IPS-11a (cell line): ENCODE data around the gene ZNF646.
"Not testable (repeated sequence)": the region's sequence is repeated elsewhere in the genome, so short reads cannot be mapped to it uniquely, and the experiment has no call there.

Experiments used
- H3K4me3 ChIP-seq: one replicate; pipeline ENCODE4 v1.5.1; 2013; ENCODE audit warnings: low read depth, low read length, control low read depth

Gene ZNF646

DNA sequence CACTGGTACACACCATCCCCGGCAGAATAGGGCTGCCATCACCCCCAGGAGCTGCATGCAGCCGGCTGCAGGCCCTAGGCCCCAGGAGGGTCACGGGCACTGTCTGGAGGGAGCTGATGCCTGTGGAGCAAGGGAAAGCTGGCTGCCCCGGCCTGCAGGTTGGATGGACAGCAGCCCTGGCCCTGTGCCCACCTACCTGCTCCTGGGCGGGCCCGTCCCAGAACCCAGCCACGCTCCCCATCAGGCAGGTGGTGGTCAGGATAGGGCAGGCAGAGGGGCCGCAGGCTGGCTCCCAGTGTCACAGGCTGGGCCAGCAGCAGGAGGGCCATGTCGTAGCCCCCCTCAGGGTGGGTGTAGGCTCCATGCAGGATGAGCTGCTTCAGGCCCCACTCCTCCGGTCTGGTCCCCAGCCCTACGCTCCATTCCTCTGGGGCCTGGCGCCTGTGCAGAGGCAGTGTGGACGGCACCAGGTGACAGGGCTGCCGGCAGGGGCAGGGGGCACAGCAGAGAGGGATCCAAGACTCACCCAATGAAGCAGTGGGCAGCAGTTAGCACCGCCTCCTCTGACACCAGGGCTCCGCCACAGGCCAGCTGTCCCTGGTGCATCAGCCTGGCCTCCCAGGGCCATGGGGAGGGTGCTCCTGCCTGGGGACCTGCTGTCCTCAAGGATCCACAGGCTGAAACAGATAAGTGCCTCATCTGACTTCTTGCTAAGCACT lies 10.5 kb downstream of the ZNF646 start:
- H3K4me3 ChIP-seq = no peak overlapping the region

DNA sequence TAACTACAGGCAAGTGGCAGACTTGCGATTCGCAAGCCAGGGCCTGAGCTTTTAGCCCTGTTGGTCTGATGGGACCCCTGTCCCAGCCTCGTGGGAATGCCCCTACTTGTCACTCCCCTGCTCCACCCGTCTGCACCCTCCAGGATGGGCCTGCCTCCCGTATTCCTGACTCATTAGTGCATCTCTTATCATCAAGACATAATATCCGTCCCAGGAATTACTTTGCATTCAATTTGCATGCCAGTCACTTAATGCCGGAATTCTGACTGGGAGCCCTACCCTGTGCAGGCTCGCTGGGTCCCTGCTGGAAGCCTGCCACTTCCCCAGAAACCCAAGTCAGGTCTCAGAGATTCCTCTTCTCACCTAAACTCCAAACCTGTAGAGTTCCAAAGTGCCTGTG lies 11.2 kb downstream of the ZNF646 start:
- no peak overlapping the region for H3K4me3 ChIP-seq

DNA sequence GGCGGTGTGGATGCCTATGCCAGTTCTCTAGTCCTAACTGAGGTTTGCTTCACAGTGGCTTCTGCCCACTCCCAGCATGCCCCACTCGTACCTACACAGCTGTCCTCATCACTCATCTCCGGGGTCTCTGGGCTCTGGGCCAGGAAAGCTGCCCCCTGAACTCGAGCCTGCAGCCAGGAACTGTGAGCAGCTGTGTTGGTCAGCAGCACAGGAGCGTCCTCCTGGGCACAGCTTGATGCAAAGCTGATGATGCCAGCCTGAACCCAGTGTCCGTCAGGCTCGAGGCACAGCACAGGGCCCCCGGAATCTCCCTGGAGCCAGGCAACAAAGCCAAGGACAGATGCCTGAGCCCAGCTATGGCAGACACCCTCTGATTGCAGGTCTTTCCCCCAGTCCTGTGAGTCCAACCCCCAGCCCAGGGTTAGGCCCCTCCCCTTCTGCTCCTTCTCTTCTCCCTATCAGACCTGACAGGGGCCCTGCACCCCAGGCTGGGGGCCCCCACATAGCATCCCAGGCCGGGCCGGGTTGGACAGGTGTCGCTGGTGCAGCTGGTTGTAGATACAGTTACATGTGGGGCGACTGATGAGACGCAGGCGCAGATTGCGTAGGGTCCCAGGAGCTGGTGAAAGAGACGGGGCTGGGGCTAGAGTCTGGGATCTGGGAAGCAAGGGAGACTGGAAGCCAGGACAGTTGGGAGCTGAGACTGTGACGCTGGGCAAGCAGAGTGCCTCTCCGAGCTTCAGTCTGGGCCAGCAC lies 11.8 kb downstream of the ZNF646 start:
- no peak overlapping the region for H3K4me3 ChIP-seq

DNA sequence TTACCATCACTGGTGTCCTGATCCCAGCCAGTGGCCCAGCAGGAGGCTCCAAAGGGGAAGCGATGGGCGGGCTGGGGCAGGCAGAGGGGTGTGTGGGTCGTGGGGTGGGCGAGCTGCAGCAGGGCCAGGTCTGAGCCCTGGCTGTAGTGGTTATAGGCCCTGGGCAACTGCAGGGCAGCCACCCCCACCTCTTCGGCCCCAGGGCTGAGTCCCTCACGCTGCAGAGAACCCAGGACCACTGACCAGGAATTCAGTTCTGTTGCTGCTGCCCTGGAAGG lies 12.3 kb downstream of the ZNF646 start:
- H3K4me3 ChIP-seq = no peak overlapping the region

DNA sequence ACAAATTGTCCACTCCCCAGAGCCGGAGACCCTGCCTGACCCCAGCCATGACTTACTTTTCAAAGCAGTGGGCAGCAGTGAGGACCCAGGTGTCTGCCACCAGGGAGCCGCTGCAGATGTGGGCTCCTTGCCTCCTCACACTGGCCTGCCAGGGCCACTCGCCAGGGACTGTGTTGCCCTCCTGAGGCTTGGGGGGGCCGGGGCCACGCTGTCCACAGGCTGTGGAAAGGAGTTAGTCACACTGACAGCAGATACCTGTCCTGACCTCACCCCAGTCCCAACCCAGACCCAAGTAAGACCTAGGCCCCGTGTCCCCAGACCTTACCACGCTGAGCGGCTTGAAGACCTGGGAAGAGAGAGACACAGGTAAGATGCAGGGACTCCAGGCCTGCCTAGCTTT lies 13.3 kb downstream of the ZNF646 start:
- H3K4me3 ChIP-seq = no peak overlapping the region

DNA sequence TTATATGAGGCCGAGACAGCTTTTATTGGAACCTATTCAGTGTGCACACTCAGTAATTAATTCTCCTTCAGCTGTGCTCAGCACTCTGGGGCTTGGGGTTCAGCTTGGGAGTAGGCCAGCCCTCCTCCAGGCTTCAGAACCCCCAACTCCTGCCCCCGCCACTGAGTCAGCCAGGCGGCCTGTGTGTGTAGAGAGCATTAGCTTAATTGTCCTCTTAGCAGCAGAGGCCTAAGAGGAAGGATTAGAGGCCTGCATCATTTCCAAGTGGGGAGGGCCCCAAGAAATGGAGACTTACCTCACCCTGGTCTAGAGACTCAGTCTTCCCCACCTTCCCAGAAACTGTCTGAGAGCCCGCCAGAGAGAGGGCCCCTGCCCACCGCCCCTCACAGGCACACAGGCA lies 13.7 kb downstream of the ZNF646 start:
- no peak overlapping the region for H3K4me3 ChIP-seq

DNA sequence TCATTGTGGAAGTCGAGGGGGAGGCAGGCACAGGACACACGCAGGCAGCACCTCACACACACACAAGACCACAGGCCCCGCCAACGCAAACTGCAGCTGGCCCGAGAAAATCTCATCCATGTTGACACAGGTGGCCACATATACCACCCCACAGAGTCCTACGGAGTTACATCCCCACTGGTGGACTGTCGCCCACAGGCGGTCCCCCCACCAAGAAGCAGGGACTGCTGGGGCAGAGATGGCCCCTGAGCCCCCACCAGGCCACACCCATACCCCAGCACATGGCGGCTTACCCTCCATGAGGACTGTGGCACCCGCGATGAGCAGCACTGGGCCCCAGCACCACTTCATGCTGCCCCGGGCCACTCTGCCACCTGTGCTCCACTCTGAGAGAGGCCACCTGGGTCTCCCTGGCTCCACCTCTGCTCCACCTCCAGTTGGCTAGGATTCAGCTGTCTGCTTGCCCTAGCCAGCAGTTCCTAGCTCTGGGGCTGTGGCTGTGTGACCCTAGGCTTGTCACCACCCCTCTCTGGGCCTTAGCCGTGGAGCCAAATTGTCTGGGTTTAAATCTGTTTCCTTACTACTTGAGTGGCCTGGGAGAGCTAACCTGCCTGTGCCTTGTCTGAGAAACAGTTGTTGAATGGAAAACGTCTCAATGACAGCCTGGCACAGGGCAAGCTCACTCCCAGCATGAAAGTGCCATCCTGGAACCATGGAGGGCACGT lies 14.4 kb downstream of the ZNF646 start, which contains the start of gene PRSS53:
PRSS53 (minus strand) TSS at position 485 of the 725 bp plus-strand sequence; CDS start at position 351, 134 bp downstream.
- no peak within 1 kb of the TSS for H3K4me3 ChIP-seq

DNA sequence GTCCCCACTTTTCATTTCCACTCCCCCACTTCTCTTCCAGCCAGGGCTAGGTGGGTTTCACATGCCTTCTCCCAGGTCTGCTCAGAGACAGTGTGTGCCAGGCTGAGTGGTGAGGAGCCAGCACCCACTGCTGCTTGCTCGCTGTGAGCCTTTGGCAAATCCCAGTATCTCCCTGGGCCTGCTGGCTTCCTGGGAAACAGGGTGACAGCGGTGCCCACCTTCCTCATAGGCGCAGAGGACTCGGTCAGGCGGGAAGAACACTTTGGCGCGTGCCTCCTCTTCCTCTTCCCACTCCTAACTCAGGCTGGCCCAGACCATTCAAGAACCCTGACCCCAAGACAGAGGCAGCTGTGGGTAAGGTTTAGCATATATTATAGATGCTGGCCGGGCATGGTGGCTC lies 15.0 kb downstream of the ZNF646 start:
- no peak overlapping the region for H3K4me3 ChIP-seq

DNA sequence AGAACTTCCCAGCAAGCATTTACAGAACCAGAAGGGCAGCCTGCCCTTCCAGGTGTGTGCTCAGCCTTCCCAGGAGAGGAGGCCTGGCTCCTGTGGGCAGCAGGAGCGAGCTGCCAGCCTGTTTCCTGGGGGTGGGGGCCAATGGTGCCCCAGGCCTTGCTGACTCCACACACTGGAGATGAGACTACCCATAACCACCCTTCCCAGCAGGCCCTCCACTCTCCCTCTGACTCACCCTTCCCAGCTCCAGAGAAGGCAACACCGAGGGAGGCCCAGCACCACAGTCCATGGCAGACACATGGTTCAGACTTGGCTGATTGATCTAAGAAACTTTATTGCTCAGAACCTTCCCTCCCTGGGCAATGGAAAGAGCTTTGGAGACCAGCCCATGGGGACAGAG lies 16.3 kb downstream of the ZNF646 start:
- H3K4me3 ChIP-seq = no peak overlapping the region

DNA sequence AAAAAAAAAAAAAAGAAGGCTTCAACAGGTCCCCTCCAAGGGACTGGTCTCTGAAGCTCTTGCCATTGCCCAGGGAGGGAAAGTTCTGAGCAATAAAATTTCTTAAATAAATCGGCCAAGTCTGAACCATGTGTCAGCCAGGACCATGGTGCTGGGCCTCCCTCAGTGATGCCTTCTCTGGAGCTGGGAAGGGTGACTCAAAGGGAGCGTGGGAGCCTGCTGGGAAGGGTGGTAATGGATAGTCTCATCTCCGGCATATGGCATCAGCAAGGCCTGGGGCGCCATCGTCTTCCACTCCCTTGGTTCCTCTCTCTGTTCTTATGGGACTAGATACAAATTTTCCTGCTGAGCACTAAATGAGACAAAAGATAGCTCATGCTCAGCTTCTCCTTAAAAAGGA lies 18.1 kb downstream of the ZNF646 start:
- no peak overlapping the region for H3K4me3 ChIP-seq

DNA sequence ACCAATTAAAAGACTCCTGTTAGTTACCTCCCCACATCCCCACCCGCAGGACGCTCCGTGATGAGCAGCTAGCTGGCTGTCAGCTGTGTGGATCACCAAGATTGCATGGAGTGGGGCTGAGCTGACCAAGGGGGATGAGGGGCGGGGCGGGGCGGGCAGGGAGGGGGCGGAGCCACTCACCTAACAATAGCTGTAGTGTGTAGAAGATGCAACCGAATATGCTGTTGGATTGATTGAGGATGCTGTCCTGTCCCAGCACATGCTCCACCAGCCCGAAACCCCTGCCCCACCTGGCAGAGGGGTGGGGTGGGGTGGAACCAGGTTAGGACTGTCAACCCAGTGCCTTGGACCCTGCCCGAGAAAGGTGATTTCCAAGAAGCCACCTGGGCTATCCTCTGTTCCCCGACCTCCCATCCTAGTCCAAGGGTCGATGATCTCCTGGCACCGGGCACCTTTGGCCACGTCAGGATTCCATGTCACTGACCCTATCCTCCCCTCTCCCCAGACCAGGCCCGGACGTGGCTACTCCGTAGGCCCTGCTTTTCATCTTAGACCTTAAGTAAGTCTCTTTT lies 19.0 kb downstream of the ZNF646 start:
- H3K4me3 ChIP-seq = no peak overlapping the region

DNA sequence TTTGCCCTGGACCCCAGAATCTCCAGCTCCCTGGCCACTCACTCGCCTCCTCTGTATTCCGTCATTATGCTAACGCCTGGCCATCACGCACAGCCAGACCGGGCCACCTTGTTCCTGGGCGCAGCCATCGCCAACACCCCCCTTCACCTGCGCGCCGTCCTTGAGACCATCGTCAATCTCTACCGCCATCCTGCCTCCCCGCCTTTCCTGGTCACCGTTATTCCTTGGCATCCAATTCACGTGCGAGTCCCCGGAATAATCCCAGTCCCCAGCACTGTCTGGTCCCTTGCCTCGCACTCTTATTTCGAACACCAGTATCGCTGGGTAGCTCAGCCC lies 19.8 kb downstream of the ZNF646 start:
- H3K4me3 ChIP-seq = peak overlapping the region; percentile 89

DNA sequence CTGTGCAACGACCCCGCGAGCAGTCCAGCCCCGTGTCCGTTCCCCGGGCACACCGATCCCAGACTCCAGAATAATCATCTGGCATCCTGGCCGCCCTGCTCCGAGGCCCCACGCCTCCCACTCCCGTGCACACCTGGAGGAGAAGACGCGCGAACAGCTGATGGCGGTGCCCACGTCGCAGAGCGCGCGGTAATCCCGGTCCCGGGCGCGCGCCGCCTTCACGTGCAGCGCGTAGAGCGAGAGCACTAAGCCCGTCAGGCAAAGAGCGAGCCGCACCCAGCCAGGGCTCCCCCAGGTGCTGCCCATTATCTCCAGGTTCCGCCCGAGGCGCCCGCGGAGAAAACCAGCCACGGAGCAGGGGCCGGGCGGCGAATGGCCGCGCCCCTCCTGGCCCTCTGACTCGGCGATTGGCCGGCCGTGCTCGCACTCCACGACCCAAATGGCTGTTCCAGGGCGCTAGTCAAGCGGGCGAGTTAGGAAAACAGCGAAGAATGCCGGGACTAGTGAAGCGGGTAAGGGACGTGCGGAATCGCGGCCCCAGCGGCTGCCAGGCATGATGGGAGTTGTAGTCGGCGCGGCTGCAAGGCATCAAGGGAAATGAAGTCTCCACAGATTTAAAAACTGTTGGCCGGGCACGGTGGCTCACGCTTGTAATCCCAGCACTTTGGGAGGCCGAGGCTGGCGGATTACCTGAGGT lies 20.4 kb downstream of the ZNF646 start, which contains the start of gene VKORC1:
VKORC1 (minus strand) TSS at position 374 of the 697 bp plus-strand sequence; CDS start at position 306, 68 bp downstream.
- peak within 1 kb of the TSS; percentile 89 for H3K4me3 ChIP-seq

DNA sequence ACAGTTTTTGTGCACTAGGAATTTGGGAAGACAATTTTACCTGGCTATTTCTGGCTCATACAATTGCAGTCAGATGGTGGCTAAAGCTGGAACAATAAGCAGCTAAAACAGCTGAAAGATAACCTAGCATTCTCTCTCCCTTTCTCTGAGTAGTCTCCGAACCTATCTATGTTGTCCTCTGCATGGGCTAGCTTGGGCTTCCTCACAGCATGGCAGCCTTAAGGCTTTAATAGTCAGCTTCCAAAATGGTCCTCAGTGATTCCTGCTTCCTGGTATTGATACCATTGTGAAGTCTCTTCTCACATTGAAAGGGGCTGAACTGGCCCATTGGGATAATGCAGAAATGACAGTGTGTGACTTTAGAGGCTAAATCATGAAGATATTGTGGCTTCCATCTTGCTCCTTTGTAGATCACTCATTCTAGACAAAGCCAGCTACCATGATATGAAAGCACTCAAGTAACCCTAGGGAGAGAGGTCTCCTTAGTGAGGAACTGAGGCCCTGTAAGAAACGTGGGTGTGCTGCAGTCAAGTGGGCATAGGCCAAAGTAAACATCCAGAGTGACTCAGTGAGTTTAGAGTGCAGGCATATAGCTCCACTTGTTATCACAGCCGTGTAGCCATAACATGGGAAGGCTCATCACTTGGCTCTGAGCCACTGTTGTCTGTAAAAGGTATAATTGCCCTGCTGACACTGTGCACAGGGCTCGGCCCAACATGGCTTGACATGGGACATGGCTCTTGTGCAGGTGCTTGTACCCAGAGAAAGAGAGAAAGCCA lies 25.8 kb downstream of the ZNF646 start:
- no peak overlapping the region for H3K4me3 ChIP-seq

DNA sequence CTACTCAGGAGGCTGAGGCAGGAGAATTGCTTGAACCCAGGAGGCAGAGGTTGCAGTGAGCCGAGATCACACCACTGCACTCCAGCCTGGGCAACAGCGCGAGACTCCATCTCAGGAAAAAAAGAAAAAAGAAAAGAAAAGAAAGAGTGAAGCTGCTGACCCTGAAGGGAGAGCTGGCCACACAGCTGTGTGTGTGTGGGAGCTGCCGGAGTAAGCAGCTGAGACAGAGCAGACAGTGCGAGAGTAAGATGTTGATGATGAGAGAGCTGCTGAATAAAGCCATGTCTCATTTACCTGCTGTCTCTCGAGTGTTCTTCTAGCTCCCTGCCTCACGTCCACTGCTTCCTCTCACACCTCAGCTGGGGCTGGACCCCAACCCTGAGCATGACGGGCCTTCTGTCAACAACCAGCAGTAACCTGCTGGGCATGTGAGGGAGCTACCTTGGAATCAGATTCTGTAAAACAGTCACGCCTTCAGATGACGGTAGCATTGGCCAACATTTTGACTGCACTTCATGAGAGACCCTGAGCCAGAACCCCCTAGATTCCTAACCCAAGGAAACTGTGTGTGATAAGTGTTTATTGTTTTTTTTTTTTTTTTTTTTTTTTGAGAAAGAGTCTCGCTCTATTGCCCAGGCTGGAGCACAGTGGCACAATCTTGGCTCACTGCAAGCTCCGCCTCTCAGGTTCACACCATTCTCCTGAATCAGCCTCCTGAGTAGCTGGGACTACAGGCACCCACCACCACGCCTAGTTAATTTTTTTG lies 26.8 kb downstream of the ZNF646 start:
- not testable (repeated sequence) for H3K4me3 ChIP-seq

DNA sequence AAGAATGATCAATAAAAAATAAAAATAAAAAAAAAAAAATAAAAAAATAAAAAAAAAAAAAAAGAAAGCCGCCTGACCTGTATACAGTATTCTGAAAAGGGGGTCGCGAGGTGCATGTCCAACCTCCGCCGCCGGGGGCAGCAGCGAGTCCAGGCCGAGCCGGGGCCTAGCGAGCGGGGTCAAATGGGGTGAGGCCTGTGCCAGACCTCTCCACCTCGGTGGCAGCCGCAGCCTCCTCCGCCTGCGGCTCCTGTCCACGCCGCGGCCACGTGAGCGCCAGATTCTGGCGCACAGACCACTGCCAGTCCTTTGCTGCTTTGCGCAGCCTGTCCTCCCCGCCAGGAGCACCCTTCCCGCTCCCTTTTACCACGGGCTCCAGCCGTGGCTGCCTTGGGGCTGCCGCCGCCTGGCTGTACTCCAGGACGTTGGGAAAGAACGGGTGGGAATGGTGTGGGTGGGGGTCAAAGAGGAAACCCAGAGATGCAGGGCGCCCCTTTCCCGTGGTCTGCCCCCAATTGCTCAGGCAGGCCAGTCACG lies 31.5 kb downstream of the ZNF646 start:
- no peak overlapping the region for H3K4me3 ChIP-seq

DNA sequence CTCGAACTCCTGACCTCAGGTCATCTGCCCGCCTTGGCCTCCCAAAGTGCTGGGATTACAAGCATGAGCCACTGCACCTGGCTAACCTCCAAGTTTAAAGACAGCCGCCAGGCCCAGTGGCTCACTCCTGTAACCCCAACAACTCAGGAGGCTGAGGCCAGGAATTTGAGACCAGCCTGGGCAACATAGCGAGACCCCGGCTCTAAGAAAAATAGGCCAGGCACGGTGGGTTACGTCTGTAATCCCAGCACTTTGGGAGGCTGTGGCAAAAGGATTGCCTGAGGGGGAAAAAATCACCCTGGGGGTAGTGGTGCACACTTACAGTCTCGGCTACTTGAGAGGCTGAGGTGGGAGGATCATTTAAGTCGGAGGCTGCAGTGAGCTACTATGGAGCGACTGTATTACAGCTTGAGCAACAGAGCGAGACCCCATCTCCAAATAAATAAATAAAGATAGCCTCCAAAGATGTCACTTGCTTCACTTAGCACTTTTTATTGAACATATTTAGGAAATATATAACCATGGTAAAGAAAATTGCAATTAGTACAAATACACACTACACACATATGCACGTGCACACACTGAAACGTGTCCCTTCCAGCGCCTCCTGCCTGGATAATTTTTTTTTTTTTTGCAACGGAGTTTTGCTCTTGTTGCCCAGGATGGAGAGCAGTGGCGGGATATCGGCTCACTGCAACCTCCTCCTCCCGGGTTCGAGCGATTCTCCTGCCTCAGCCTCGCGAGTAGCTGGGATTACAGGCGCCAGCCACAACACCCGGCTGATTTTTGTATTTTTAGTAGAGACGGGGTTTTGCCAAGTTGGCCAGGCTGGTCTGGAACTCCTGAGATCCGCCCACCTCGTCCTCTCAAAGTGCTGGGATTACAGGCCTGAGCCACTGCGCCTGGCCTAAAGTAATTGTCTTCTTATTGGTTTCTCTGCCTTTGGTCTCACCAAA lies 32.6 kb downstream of the ZNF646 start:
- no peak overlapping the region for H3K4me3 ChIP-seq

DNA sequence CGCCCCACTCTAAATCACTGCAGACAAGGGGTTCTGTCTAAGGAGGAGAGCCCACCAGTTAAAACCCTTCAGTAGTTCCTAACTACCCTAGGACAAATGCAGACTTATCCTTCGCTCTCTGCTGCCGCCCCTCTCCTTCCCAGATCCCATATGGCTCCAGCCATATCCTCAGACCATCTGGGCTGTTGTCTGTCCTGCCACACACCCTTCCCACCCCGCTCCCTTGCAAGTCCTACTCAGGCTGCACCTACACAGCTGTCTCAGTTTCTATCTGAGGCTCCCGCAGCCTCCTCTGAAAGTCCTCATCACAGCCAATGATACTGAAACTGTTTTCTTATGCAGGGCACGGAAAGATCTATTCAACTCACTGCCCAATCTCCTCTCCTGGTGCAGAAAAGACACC lies 33.2 kb downstream of the ZNF646 start:
- H3K4me3 ChIP-seq = no peak overlapping the region
